HEK293T (cell line): ENCODE results near the gene TTC21A.

Experiments used
- BHLHE40 ChIP-seq: fragments of 450-650 bp; IDR thresholded peaks from 2 replicates; pipeline ENCODE4 v1.6.1; 2016; ENCODE audit warnings: mild to moderate bottlenecking, moderate library complexity, borderline replicate concordance
- FOXA1 ChIP-seq: fragments of 450-650 bp; IDR thresholded peaks from 2 replicates; pipeline ENCODE4 v1.6.1; 2016; ENCODE audit warnings: mild to moderate bottlenecking
- FOXK2 ChIP-seq: fragments of 450-650 bp; IDR thresholded peaks from 2 replicates; pipeline ENCODE4 v1.6.1; 2016; ENCODE audit warnings: mild to moderate bottlenecking
- FOXM1 ChIP-seq: fragments of 450-650 bp; IDR thresholded peaks from 2 replicates; pipeline ENCODE4 v1.6.1; 2017; ENCODE audit warnings: mild to moderate bottlenecking, borderline replicate concordance
- HDGF ChIP-seq: fragments of 450-650 bp; IDR thresholded peaks from 2 replicates; pipeline ENCODE4 v1.6.1; 2017; ENCODE audit warnings: antibody characterized with exemption, borderline replicate concordance
- LEF1 ChIP-seq: fragments of 450-650 bp; IDR thresholded peaks from 2 replicates; pipeline ENCODE4 v1.6.1; 2017; ENCODE audit warnings: mild to moderate bottlenecking, borderline replicate concordance
- NFRKB ChIP-seq: fragments of 450-650 bp; IDR thresholded peaks from 2 replicates; pipeline ENCODE4 v1.6.1; 2016; ENCODE audit warnings: mild to moderate bottlenecking, moderate library complexity
- PKNOX1 ChIP-seq: fragments of 450-650 bp; IDR thresholded peaks from 2 replicates; pipeline ENCODE4 v1.6.1; 2016
- SP1 ChIP-seq: fragments of 450-650 bp; IDR thresholded peaks from 2 replicates; pipeline ENCODE4 v1.6.1; 2017
- SUZ12 ChIP-seq: fragments of 450-650 bp; IDR thresholded peaks from 2 replicates; pipeline ENCODE4 v1.6.1; 2016; ENCODE audit warnings: mild to moderate bottlenecking
- TARDBP ChIP-seq: fragments of 450-650 bp; IDR thresholded peaks from 2 replicates; pipeline ENCODE4 v1.6.1; 2016

- TF ChIP-seq SP1 (no peak), BHLHE40 (no peak), PKNOX1 (no peak), NFRKB (no peak), FOXM1 (no peak), FOXA1 (no peak), FOXK2 (no peak), SUZ12 (no peak), TARDBP (no peak), LEF1 (no peak), HDGF (no peak)
These were observed 26.3 kb downstream of the TTC21A start for GRCh38 chr3:39133822-39134221.
